WTC11 (cell line): ENCODE results near the gene SEC61A1. TPM values are rescaled to one million over a fixed set of nuclear protein-coding genes. Genes with fewer than 3 reads are reported as not detected.

ENCODE experiments used
- ELF4 ChIP-seq: sonication (generic); formaldehyde crosslinking; IDR thresholded peaks from 2 replicates; pipeline ENCODE4 v1.8.1; 2022; ENCODE audit warnings: low read depth, mild to moderate bottlenecking, moderate library complexity, missing genetic modification reagents
- FOXK1 ChIP-seq: sonication (generic); formaldehyde crosslinking; IDR thresholded peaks from 2 replicates; pipeline ENCODE4 v1.8.0; 2022; ENCODE audit warnings: mild to moderate bottlenecking, moderate library complexity, missing genetic modification reagents
- GABPB1 ChIP-seq: sonication (generic); formaldehyde crosslinking; IDR thresholded peaks from 2 replicates; pipeline ENCODE4 v1.8.1; 2023; ENCODE audit warnings: mild to moderate bottlenecking, missing genetic modification reagents
- JUN ChIP-seq: sonication (generic); formaldehyde crosslinking; IDR thresholded peaks from 2 replicates; pipeline ENCODE4 v1.8.0; 2023; ENCODE audit warnings: mild to moderate bottlenecking, missing genetic modification reagents
- SP1 ChIP-seq: sonication (generic); formaldehyde crosslinking; conservative IDR thresholded peaks from 2 replicates; pipeline ENCODE4 v1.8.1; 2022; ENCODE audit warnings: missing genetic modification reagents
- TEAD1 ChIP-seq: sonication (generic); formaldehyde crosslinking; IDR thresholded peaks from 2 replicates; pipeline ENCODE4 v1.8.0; 2022; ENCODE audit warnings: mild to moderate bottlenecking, missing genetic modification reagents
- ZBTB21 ChIP-seq: sonication (generic); formaldehyde crosslinking; IDR thresholded peaks from 2 replicates; pipeline ENCODE4 v1.8.1; 2023; ENCODE audit warnings: mild to moderate bottlenecking, missing genetic modification reagents, borderline replicate concordance
- ZNF232 ChIP-seq: sonication (generic); formaldehyde crosslinking; IDR thresholded peaks from 2 replicates; pipeline ENCODE4 v1.8.0; 2022; ENCODE audit warnings: mild to moderate bottlenecking, missing genetic modification reagents
- ZNF416 ChIP-seq: fragments of 250-450 bp; sonication (Bioruptor Pico); IDR thresholded peaks from 2 replicates; pipeline ENCODE4 v1.9.0; 2021; ENCODE audit warnings: mild to moderate bottlenecking, inconsistent platforms
- total RNA-seq: library from RNA; stranded (reverse); gene quantifications from 3 replicates; pipeline ENCODE4 v1.2.3, GENCODE V29; 2021
- TF ChIP-seq, protein P1 (sequence below): sonication (generic); formaldehyde crosslinking; IDR thresholded peaks from 2 replicates; pipeline ENCODE4 v1.8.1; 2022; ENCODE audit warnings: low read depth, mild to moderate bottlenecking, moderate library complexity, missing genetic modification reagents, borderline replicate concordance
- TF ChIP-seq, protein P2 (sequence below): sonication (generic); formaldehyde crosslinking; IDR thresholded peaks from 2 replicates; pipeline ENCODE4 v1.8.0; 2023; ENCODE audit warnings: missing genetic modification reagents, mild to moderate bottlenecking, borderline replicate concordance
- TF ChIP-seq, protein P3 (sequence below): sonication (generic); formaldehyde crosslinking; IDR thresholded peaks from 2 replicates; pipeline ENCODE4 v1.8.0; 2023; ENCODE audit warnings: mild to moderate bottlenecking, missing genetic modification reagents
- TF ChIP-seq, protein P4 (sequence below): sonication (generic); formaldehyde crosslinking; IDR thresholded peaks from 2 replicates; pipeline ENCODE4 v1.8.1; 2023; ENCODE audit warnings: mild to moderate bottlenecking, missing genetic modification reagents, moderate library complexity
- TF ChIP-seq, protein P5 (sequence below): fragments of 250-450 bp; sonication (Bioruptor Pico); IDR thresholded peaks from 2 replicates; pipeline ENCODE4 v1.9.0; 2021; ENCODE audit warnings: mild to moderate bottlenecking, borderline replicate concordance
- TF ChIP-seq, protein P6 (sequence below): sonication (generic); formaldehyde crosslinking; IDR thresholded peaks from 2 replicates; pipeline ENCODE4 v1.8.0; 2022; ENCODE audit warnings: mild to moderate bottlenecking, missing genetic modification reagents
- TF ChIP-seq, protein P7 (sequence below): sonication (generic); formaldehyde crosslinking; IDR thresholded peaks from 2 replicates; pipeline ENCODE4 v1.8.0; 2023; ENCODE audit warnings: missing genetic modification reagents
- TF ChIP-seq, protein P8 (sequence below): sonication (generic); formaldehyde crosslinking; IDR thresholded peaks from 2 replicates; pipeline ENCODE4 v1.8.1; 2023; ENCODE audit warnings: mild to moderate bottlenecking, moderate library complexity, missing genetic modification reagents
- TF ChIP-seq, protein P9 (sequence below): sonication (generic); formaldehyde crosslinking; IDR thresholded peaks from 2 replicates; pipeline ENCODE4 v1.8.1; 2022; ENCODE audit warnings: mild to moderate bottlenecking, moderate library complexity, missing genetic modification reagents

The SEC61A1 gene
- total RNA-seq, 1 experiment from 2014 or later: 152 TPM

DNA sequence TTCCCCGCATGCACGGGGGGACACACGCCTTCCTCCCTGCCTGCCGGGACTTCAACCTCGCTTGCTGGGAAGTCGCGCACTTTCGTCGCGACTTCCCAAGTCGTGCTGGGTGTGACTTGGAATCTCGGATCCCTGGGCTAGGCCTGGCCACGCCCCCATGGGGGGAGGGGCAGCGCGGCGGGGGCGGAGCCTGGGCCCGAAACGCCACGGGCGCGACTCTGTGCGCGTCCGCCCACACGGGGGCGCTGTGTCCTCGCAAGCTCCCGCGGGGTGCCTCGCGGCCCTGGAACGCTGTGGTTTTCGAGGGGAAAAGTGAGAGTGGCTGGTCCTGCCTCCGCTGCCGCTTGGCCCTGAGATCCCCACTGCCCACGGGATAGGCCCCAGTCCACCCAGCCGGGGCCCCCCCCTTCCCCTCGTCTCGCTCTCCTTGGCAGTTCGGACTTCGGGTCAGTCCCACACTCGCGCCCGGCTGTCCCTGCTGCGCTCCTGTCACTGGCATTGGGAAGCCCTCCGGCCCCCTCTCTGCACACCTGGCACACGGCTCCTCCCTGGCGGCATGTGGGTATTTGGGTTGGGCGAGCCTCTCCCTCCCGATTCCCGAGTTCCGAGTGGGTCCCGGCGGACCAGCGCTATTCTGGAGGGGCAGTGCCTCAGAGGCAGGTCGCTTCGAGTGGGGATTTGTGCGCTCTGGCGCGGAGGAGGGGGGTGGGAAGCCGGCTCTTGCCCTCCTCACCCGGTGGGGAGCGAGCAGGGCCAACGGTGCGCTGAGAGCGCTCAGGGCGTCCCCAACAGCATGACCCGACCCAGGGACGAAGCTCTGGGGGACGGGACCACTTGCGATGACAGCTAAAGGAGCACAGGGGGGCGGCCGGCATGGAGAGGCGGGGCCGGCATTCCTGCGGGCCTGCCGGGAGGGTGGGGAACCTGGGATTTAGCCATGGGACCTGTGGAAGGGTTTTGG is 23.6 kb downstream of the SEC61A1 start (continued):
- TF ChIP-seq, protein P1, sequence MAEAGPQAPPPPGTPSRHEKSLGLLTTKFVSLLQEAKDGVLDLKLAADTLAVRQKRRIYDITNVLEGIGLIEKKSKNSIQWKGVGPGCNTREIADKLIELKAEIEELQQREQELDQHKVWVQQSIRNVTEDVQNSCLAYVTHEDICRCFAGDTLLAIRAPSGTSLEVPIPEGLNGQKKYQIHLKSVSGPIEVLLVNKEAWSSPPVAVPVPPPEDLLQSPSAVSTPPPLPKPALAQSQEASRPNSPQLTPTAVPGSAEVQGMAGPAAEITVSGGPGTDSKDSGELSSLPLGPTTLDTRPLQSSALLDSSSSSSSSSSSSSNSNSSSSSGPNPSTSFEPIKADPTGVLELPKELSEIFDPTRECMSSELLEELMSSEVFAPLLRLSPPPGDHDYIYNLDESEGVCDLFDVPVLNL: no peak
- TF ChIP-seq TEAD1 (CRISPR knock-in tag) (0 out of 2 replicates have a peak, but pooled peaks have one; percentile 46), ZBTB21 (CRISPR knock-in tag) (no peak; the same call in 1 of the 2 replicates), SP1 (CRISPR knock-in tag) (peak; percentile 98), FOXK1 (no peak), ZNF232 (CRISPR knock-in tag) (peak; percentile 71; the same call in 1 of the 2 replicates), GABPB1 (CRISPR knock-in tag) (no peak), JUN (no peak), ZNF416 (CRISPR knock-in tag) (peak; percentile 3; the same call in 1 of the 2 replicates), ELF4 (CRISPR knock-in tag) (no peak)
- TF ChIP-seq, protein P2, sequence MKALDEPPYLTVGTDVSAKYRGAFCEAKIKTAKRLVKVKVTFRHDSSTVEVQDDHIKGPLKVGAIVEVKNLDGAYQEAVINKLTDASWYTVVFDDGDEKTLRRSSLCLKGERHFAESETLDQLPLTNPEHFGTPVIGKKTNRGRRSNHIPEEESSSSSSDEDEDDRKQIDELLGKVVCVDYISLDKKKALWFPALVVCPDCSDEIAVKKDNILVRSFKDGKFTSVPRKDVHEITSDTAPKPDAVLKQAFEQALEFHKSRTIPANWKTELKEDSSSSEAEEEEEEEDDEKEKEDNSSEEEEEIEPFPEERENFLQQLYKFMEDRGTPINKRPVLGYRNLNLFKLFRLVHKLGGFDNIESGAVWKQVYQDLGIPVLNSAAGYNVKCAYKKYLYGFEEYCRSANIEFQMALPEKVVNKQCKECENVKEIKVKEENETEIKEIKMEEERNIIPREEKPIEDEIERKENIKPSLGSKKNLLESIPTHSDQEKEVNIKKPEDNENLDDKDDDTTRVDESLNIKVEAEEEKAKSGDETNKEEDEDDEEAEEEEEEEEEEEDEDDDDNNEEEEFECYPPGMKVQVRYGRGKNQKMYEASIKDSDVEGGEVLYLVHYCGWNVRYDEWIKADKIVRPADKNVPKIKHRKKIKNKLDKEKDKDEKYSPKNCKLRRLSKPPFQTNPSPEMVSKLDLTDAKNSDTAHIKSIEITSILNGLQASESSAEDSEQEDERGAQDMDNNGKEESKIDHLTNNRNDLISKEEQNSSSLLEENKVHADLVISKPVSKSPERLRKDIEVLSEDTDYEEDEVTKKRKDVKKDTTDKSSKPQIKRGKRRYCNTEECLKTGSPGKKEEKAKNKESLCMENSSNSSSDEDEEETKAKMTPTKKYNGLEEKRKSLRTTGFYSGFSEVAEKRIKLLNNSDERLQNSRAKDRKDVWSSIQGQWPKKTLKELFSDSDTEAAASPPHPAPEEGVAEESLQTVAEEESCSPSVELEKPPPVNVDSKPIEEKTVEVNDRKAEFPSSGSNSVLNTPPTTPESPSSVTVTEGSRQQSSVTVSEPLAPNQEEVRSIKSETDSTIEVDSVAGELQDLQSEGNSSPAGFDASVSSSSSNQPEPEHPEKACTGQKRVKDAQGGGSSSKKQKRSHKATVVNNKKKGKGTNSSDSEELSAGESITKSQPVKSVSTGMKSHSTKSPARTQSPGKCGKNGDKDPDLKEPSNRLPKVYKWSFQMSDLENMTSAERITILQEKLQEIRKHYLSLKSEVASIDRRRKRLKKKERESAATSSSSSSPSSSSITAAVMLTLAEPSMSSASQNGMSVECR (CRISPR knock-in tag): peak; percentile 43; the same call in 1 of the 2 replicates
- TF ChIP-seq, protein P3, sequence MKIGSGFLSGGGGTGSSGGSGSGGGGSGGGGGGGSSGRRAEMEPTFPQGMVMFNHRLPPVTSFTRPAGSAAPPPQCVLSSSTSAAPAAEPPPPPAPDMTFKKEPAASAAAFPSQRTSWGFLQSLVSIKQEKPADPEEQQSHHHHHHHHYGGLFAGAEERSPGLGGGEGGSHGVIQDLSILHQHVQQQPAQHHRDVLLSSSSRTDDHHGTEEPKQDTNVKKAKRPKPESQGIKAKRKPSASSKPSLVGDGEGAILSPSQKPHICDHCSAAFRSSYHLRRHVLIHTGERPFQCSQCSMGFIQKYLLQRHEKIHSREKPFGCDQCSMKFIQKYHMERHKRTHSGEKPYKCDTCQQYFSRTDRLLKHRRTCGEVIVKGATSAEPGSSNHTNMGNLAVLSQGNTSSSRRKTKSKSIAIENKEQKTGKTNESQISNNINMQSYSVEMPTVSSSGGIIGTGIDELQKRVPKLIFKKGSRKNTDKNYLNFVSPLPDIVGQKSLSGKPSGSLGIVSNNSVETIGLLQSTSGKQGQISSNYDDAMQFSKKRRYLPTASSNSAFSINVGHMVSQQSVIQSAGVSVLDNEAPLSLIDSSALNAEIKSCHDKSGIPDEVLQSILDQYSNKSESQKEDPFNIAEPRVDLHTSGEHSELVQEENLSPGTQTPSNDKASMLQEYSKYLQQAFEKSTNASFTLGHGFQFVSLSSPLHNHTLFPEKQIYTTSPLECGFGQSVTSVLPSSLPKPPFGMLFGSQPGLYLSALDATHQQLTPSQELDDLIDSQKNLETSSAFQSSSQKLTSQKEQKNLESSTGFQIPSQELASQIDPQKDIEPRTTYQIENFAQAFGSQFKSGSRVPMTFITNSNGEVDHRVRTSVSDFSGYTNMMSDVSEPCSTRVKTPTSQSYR (CRISPR knock-in tag): no peak; the same call in 1 of the 2 replicates
- TF ChIP-seq, protein P4, sequence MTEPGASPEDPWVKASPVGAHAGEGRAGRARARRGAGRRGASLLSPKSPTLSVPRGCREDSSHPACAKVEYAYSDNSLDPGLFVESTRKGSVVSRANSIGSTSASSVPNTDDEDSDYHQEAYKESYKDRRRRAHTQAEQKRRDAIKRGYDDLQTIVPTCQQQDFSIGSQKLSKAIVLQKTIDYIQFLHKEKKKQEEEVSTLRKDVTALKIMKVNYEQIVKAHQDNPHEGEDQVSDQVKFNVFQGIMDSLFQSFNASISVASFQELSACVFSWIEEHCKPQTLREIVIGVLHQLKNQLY (CRISPR knock-in tag): no peak
- TF ChIP-seq, protein P5, sequence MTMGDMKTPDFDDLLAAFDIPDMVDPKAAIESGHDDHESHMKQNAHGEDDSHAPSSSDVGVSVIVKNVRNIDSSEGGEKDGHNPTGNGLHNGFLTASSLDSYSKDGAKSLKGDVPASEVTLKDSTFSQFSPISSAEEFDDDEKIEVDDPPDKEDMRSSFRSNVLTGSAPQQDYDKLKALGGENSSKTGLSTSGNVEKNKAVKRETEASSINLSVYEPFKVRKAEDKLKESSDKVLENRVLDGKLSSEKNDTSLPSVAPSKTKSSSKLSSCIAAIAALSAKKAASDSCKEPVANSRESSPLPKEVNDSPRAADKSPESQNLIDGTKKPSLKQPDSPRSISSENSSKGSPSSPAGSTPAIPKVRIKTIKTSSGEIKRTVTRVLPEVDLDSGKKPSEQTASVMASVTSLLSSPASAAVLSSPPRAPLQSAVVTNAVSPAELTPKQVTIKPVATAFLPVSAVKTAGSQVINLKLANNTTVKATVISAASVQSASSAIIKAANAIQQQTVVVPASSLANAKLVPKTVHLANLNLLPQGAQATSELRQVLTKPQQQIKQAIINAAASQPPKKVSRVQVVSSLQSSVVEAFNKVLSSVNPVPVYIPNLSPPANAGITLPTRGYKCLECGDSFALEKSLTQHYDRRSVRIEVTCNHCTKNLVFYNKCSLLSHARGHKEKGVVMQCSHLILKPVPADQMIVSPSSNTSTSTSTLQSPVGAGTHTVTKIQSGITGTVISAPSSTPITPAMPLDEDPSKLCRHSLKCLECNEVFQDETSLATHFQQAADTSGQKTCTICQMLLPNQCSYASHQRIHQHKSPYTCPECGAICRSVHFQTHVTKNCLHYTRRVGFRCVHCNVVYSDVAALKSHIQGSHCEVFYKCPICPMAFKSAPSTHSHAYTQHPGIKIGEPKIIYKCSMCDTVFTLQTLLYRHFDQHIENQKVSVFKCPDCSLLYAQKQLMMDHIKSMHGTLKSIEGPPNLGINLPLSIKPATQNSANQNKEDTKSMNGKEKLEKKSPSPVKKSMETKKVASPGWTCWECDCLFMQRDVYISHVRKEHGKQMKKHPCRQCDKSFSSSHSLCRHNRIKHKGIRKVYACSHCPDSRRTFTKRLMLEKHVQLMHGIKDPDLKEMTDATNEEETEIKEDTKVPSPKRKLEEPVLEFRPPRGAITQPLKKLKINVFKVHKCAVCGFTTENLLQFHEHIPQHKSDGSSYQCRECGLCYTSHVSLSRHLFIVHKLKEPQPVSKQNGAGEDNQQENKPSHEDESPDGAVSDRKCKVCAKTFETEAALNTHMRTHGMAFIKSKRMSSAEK: no peak
- TF ChIP-seq, protein P6, sequence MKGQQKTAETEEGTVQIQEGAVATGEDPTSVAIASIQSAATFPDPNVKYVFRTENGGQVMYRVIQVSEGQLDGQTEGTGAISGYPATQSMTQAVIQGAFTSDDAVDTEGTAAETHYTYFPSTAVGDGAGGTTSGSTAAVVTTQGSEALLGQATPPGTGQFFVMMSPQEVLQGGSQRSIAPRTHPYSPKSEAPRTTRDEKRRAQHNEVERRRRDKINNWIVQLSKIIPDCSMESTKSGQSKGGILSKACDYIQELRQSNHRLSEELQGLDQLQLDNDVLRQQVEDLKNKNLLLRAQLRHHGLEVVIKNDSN (CRISPR knock-in tag): 0 out of 2 replicates have a peak, but pooled peaks have one; percentile 42
- TF ChIP-seq, protein P7, sequence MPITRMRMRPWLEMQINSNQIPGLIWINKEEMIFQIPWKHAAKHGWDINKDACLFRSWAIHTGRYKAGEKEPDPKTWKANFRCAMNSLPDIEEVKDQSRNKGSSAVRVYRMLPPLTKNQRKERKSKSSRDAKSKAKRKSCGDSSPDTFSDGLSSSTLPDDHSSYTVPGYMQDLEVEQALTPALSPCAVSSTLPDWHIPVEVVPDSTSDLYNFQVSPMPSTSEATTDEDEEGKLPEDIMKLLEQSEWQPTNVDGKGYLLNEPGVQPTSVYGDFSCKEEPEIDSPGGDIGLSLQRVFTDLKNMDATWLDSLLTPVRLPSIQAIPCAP (CRISPR knock-in tag): no peak
- TF ChIP-seq, protein P8, sequence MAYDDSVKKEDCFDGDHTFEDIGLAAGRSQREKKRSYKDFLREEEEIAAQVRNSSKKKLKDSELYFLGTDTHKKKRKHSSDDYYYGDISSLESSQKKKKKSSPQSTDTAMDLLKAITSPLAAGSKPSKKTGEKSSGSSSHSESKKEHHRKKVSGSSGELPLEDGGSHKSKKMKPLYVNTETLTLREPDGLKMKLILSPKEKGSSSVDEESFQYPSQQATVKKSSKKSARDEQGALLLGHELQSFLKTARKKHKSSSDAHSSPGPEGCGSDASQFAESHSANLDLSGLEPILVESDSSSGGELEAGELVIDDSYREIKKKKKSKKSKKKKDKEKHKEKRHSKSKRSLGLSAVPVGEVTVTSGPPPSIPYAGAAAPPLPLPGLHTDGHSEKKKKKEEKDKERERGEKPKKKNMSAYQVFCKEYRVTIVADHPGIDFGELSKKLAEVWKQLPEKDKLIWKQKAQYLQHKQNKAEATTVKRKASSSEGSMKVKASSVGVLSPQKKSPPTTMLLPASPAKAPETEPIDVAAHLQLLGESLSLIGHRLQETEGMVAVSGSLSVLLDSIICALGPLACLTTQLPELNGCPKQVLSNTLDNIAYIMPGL (CRISPR knock-in tag): peak; percentile 69; the same call in 1 of the 2 replicates
- TF ChIP-seq, protein P9, sequence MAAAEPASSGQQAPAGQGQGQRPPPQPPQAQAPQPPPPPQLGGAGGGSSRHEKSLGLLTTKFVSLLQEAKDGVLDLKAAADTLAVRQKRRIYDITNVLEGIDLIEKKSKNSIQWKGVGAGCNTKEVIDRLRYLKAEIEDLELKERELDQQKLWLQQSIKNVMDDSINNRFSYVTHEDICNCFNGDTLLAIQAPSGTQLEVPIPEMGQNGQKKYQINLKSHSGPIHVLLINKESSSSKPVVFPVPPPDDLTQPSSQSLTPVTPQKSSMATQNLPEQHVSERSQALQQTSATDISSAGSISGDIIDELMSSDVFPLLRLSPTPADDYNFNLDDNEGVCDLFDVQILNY (CRISPR knock-in tag): peak; percentile 39; the same call in 1 of the 2 replicates
